ENCODE data around the gene KDF1.
"Not testable (repeated sequence)": the region's sequence is repeated elsewhere in the genome, so short reads cannot be mapped to it uniquely, and the experiment has no call there.

Gene KDF1

DNA sequence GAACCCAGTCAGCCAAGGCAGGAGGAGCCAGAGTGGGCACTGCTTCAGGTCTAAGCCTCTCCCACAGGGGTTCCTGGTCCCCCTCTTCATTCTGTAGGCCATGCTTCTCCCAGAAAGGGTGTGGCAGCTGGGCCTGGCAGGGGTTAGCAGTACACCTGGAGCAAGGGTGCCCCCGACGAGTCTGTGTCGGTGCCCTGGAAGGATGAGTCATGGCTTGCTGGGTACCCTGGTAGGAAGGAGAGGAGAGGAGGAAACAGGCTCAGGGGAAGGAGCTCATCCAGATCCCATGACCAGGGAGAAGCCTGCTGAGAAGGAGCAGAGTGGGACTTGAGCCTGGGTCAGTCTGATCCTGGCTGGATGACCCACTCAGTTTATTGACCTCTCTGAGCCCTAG lies 10.3 kb downstream of the KDF1 start:
- ATAC-seq (no peak), DNase-seq (ENCODE audit: low spot score in 2 of 2) (no peak)
- H3K36me3 Mint-ChIP-seq, result peaks cover 37% of the 10 kb centered on the region
- H3K4me1 Mint-ChIP-seq, result no peaks in the 10 kb centered on the region
- H3K9me3 Mint-ChIP-seq, result no peaks in the 10 kb centered on the region
- H3K27ac Mint-ChIP-seq, result no peak overlapping the region
- no peak overlapping the region for H3K4me3 Mint-ChIP-seq

DNA sequence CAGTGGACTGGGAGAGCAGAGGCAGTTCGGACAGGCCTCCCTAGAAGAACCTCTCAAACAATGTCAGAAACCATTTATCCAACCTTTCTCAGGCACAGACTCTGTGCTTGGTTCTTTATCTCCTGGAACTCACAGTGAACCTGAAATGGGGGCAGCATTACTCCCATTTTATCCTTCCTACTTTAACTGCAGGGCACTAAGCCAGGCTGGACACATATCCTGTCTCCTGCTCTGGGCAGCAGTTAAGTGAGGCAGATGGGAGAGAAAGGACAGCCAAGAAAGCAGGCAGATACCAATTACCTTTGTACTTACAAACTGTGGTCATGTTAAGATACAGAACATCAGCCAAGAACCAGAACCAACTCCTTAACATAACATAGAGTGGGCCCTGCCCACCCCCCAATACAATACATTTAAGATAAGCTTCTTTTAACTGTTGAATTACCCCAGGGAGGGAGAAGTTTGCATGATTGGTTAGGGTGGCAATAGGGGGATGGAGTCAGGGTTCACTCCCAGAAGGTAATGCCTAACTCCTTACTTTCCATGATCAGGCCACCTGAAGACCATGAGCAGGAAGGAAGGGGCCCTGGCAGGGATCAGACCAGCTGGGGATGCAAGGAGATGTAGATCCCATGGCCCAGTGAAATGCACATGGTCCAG lies 10.9 kb downstream of the KDF1 start:
- Mint-ChIP-seq H3K27ac (no peak overlapping the region), H3K4me1 (no peaks in the 10 kb centered on the region), H3K36me3 (peaks cover 42% of the 10 kb centered on the region), H3K4me3 (no peak overlapping the region), H3K9me3 (no peaks in the 10 kb centered on the region)
- DNase-seq (ENCODE audit: low spot score in 2 of 2) (no peak), ATAC-seq (no peak)

DNA sequence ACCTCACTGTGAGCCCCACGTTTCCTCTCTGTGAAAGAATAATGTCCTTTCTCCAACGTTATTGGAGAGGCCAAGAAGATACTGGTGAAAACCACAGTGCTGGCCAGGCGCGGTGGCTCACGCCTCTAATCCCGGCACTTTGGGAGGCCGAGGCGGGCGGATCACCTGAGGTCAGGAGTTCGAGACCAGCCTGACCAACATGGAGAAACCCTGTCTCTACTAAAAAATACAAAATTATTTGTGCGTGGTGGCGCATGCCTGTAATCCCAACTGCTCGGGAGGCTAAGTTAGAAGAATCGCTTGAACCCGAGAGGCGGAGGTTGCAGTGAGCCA lies 11.6 kb downstream of the KDF1 start:
- H3K27ac Mint-ChIP-seq; H3K4me1 Mint-ChIP-seq; H3K9me3 Mint-ChIP-seq; DNase-seq (ENCODE audit: low spot score in 2 of 2); H3K4me3 Mint-ChIP-seq; ATAC-seq: not testable (repeated sequence)
- H3K36me3 Mint-ChIP-seq, result peaks cover 49% of the 10 kb centered on the region

DNA sequence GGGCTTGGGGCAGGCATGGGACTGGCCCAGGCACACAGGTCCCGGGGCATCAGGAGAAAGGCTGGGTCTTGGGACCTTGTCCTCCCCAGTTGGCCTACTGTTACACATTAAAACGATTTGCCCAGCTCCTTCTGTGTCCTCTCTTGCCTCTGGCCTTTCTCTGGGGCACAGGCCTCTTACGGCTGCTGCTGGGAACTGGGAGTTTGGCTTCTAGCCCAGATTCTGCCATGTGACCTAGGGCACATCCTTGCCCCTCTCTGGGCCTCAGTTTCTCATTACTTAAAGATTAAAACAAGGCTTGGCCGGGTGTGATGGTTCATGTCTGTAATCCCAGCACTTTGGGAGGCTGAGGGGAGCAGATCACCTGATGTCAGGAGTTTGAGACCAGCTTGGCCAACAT lies 14.0 kb downstream of the KDF1 start:
- ATAC-seq (no peak), DNase-seq (ENCODE audit: low spot score in 2 of 2) (no peak)
- Mint-ChIP-seq H3K36me3 (peaks cover 73% of the 10 kb centered on the region), H3K9me3 (no peaks in the 10 kb centered on the region), H3K4me3 (no peak overlapping the region), H3K27ac (peak overlapping the region; percentile 40), H3K4me1 (no peaks in the 10 kb centered on the region)

DNA sequence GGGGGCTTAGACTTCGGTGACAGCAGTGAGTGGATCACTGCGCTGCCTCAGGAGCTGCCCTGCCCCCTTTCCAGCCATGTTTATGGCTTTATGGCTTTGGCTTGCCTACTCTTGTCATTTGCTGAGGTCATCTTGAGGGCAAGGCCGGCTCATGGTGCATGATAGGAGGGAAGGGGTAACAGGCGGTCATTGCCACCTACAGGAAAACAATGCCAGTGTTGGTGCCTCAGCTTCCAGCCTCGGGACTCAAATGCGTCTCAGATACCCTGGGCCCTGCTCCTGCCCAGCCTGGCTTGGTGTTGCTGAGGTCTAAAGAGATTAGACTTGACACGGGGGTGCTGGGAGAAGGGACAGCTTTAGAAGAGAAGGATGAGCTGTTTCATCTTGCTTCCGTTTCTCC lies 14.5 kb downstream of the KDF1 start:
- peak overlapping the region; percentile 26 for H3K27ac Mint-ChIP-seq
- H3K36me3 Mint-ChIP-seq, result peaks cover 78% of the 10 kb centered on the region
- H3K4me3 Mint-ChIP-seq, result no peak overlapping the region

DNA sequence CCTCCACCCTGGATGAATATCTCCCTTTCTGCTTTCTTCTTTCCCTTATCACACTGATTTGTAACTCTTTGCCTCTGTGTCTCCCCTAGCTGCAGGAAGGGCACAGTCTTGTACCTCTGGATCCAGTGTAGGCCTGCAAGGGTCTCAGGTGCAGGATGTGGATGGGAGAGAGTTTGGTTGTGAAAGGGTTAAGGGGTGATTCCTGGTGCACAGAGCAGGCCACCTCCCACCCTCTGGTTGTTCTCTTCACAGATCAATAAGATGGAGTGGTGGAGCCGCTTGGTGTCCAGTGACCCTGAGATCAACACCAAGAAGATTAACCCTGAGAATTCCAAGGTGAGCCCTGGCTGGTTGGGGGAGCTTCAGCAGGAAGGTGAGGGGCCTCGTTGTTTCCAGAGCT lies 15.1 kb downstream of the KDF1 start:
- DNase-seq (ENCODE audit: low spot score in 2 of 2) (no peak), ATAC-seq (no peak)
- no peaks in the 10 kb centered on the region for H3K4me1 Mint-ChIP-seq
- H3K4me3 Mint-ChIP-seq, result no peak overlapping the region
- H3K36me3 Mint-ChIP-seq, result peaks cover 84% of the 10 kb centered on the region
- H3K27ac Mint-ChIP-seq, result peak overlapping the region; percentile 26
- no peaks in the 10 kb centered on the region for H3K9me3 Mint-ChIP-seq

More for the DNA sequence above, 14.5 kb downstream of the KDF1 start:
- Mint-ChIP-seq H3K4me1 (no peaks in the 10 kb centered on the region), H3K9me3 (no peaks in the 10 kb centered on the region)
- DNase-seq (ENCODE audit: low spot score in 2 of 2) (no peak), ATAC-seq (no peak)

DNA sequence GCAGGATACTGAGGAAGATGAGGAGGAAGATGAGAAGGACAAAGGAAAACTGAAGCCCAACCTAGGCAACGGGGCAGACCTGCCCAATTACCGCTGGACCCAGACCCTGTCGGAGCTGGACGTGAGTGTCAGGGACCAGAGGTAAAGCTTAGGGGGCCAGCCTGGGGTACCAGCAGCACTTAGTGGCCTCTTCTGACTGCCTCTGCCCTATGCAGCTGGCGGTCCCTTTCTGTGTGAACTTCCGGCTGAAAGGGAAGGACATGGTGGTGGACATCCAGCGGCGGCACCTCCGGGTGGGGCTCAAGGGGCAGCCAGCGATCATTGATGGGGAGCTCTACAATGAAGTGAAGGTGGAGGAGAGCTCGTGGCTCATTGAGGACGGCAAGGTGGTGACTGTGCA lies 17.6 kb downstream of the KDF1 start:
- ATAC-seq, result no peak
- H3K4me1 Mint-ChIP-seq, result no peaks in the 10 kb centered on the region
- no peaks in the 10 kb centered on the region for H3K9me3 Mint-ChIP-seq
- no peak for DNase-seq (ENCODE audit: low spot score in 2 of 2)
- peaks cover 97% of the 10 kb centered on the region for H3K36me3 Mint-ChIP-seq
- H3K4me3 Mint-ChIP-seq, result no peak overlapping the region
- peak overlapping the region; percentile 89 for H3K27ac Mint-ChIP-seq

DNA sequence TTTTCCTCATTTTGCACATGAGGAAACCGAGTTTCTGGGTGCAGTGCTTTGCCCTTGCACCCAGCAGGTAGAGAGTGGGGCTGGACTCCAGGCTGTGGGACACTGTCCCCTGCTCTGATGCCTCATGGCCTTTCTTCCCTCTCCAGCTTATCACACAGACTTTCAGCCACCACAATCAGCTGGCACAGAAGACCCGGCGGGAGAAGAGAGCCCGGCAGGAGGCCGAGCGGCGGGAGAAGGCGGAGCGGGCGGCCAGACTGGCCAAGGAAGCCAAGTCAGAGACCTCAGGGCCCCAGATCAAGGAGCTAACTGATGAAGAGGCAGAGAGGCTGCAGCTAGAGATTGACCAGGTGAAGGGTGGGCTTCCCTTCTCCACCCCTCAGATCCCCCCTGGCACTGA lies 19.0 kb downstream of the KDF1 start:
- no peak for ATAC-seq
- H3K4me3 Mint-ChIP-seq, result no peak overlapping the region

DNA sequence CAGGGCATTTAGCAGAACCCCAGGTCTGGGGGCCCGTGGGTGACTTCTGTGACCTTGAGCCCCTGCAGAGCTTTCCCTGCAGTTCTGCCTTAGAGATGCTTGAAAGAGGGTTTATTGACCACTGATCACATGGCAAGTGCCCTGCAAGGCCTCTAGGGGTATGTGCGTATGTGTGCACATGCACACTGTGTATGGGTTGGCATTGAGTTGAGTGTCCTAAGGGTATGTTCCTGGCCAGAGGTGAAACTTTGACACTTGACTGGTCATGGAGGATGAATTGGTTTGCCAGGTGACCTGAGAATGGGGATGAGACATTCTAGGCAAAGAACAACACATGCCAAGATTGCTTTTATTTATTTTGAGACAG lies 21.6 kb downstream of the KDF1 start:
- Mint-ChIP-seq H3K27ac (peak overlapping the region; percentile 79), H3K36me3 (peaks cover 94% of the 10 kb centered on the region), H3K9me3 (no peaks in the 10 kb centered on the region), H3K4me1 (no peaks in the 10 kb centered on the region), H3K4me3 (no peak overlapping the region)
- no peak for ATAC-seq
- no peak for DNase-seq (ENCODE audit: low spot score in 2 of 2)

More for the DNA sequence above, 19.0 kb downstream of the KDF1 start:
- Mint-ChIP-seq H3K9me3 (no peaks in the 10 kb centered on the region), H3K36me3 (peaks cover 96% of the 10 kb centered on the region), H3K27ac (no peak overlapping the region), H3K4me1 (no peaks in the 10 kb centered on the region)
- DNase-seq (ENCODE audit: low spot score in 2 of 2), result no peak

DNA sequence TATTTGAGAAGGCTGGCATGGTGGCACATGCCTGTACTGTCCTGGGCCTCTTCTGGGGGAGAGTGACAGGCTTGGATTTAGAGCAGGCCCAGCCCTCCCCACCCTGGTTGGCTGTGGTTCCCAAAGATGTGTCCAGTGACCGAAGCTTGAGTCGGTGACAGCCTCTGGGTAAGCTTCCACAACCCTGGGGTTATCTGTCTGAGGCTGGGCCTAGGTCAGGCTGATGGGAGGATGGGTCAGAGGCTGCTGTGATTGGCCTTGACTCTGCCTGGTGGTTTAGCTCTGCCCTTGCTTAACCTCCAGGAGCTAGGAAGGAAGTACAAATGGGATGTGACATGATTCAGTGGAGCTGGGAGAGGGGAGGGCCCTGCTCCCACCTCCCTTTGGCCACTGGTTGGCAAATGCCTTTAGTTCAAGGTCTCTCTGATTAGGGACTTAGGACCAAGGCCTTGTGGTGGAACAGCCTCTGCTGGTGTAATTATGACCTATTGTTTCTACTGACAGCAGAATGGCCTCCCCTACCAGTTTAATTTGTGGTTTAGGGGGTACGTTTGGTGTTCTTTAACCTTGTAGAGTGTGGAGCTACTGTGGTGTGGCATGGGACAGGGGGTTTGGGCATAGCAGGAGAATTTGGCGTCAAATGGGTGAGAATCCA lies 22.1 kb downstream of the KDF1 start:
- no peaks in the 10 kb centered on the region for H3K4me1 Mint-ChIP-seq
- H3K9me3 Mint-ChIP-seq, result no peaks in the 10 kb centered on the region
- H3K36me3 Mint-ChIP-seq, result peaks cover 94% of the 10 kb centered on the region

DNA sequence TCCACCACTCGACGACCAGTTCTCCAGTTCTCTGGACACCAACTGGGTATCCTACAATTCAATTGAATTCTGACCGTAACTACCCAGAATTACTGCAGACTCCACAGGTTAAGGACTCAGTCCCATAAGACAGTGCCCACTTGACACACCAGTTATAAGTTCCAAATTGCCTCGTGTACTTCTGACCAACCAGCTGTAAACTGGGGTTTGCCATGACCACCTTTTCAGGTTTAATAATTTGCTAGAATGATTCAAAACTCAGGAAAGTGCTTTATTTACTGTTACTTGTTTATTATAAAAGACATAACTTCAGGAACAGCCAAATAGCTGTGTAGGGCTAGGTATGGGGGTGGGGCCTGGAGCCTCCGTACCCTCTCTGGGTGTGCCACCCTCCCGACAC lies 23.4 kb downstream of the KDF1 start:
- Mint-ChIP-seq H3K36me3 (peaks cover 94% of the 10 kb centered on the region), H3K4me1 (no peaks in the 10 kb centered on the region), H3K27ac (no peak overlapping the region), H3K4me3 (no peak overlapping the region), H3K9me3 (no peaks in the 10 kb centered on the region)
- ATAC-seq (no peak), DNase-seq (ENCODE audit: low spot score in 2 of 2) (no peak)

More for the DNA sequence above, 22.1 kb downstream of the KDF1 start:
- no peak overlapping the region for H3K4me3 Mint-ChIP-seq
- no peak for DNase-seq (ENCODE audit: low spot score in 2 of 2)
- no peak for ATAC-seq
- H3K27ac Mint-ChIP-seq, result peak overlapping the region; percentile 79

DNA sequence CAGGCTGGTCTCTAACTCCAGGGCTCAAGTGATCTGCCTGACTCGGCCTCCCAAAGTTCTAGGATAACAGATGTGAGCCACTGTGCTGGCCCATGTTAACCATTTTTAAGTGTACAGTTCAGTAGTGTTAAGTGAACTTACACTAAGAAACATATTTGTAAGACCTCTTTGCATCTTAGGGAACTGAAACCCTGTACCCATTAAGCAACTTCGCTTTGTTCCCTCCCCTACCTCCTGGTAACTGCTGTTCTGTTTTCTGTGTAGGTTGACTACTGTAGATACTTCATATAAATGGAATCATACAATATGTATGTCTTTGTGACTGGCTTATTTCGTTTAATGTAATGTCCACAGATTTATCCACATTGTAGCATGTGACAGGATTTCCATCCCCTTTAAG lies 27.7 kb downstream of the KDF1 start:
- H3K27ac Mint-ChIP-seq, result no peak overlapping the region

DNA sequence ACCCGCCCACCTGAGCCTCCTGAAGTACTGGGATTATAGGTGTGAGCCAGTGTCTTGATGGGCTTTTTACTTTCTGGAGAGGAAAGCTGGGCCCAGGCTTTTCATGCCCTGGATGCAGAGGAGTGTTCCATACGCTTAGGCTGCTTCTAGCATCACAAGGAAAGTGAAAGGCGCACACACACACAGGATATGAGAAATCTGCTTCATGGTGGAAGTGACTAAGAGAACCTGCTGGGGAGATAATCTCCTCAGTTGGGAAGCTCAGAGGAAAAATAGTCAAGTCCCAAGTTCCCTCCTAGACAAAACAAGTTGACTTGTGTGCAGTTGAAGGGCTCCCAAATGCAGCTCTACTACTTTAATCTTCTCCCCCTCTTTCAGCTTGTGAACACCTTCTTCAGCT lies 36.6 kb downstream of the KDF1 start:
- ATAC-seq, result no peak
- H3K9me3 Mint-ChIP-seq, result no peaks in the 10 kb centered on the region
- DNase-seq (ENCODE audit: low spot score in 2 of 2), result no peak
- peaks cover 40% of the 10 kb centered on the region for H3K4me1 Mint-ChIP-seq
- H3K27ac Mint-ChIP-seq, result peak overlapping the region; percentile 95
- peaks cover 81% of the 10 kb centered on the region for H3K36me3 Mint-ChIP-seq
- peak overlapping the region; percentile 81 for H3K4me3 Mint-ChIP-seq

More for the DNA sequence above, 27.7 kb downstream of the KDF1 start:
- Mint-ChIP-seq H3K4me1 (no peaks in the 10 kb centered on the region), H3K9me3 (no peaks in the 10 kb centered on the region), H3K36me3 (peaks cover 94% of the 10 kb centered on the region), H3K4me3 (no peak overlapping the region)
- ATAC-seq (no peak), DNase-seq (ENCODE audit: low spot score in 2 of 2) (no peak)

DNA sequence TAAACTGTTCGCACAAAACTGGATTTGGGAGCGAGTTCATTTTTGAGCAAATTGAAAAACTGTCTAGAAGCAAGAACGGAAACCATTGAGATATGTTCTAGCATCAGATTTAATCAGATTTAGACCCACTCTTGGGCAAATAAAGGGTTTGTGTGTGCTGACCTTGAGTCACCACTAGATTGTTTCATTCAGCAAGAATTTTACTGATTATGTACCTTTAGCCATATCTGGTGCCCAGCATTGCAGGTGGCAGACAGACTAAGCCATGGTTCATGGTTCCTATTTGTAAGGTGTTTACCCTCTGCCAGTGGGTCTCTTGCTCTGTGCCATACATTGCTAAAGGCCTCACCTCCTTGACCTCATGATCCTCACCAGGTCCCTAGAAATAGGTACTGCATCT lies 37.4 kb downstream of the KDF1 start:
- Mint-ChIP-seq H3K27ac (peak overlapping the region; percentile 95), H3K36me3 (peaks cover 72% of the 10 kb centered on the region), H3K4me1 (peaks cover 40% of the 10 kb centered on the region), H3K9me3 (no peaks in the 10 kb centered on the region), H3K4me3 (peak overlapping the region; percentile 81)
- no peak for ATAC-seq
- no peak for DNase-seq (ENCODE audit: low spot score in 2 of 2)

DNA sequence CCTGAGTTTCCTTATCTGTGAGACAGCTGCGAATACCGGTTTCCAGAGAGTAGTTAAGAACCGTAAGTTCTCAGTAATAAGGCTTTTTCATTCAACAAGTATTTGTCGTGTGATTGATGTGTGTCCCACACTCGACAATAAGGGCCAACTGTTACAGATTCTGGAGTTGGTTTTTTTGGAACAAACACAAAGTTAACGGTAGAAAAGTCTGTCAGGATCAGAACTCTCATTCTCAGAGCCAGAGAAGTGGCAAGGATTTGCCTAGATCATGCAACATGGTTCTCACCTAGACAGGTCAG lies 37.9 kb downstream of the KDF1 start:
- Mint-ChIP-seq H3K4me3 (peak overlapping the region; percentile 81), H3K27ac (peak overlapping the region; percentile 95), H3K4me1 (peaks cover 40% of the 10 kb centered on the region), H3K9me3 (no peaks in the 10 kb centered on the region), H3K36me3 (peaks cover 67% of the 10 kb centered on the region)
- ATAC-seq, result no peak
- DNase-seq (ENCODE audit: low spot score in 2 of 2), result no peak

DNA sequence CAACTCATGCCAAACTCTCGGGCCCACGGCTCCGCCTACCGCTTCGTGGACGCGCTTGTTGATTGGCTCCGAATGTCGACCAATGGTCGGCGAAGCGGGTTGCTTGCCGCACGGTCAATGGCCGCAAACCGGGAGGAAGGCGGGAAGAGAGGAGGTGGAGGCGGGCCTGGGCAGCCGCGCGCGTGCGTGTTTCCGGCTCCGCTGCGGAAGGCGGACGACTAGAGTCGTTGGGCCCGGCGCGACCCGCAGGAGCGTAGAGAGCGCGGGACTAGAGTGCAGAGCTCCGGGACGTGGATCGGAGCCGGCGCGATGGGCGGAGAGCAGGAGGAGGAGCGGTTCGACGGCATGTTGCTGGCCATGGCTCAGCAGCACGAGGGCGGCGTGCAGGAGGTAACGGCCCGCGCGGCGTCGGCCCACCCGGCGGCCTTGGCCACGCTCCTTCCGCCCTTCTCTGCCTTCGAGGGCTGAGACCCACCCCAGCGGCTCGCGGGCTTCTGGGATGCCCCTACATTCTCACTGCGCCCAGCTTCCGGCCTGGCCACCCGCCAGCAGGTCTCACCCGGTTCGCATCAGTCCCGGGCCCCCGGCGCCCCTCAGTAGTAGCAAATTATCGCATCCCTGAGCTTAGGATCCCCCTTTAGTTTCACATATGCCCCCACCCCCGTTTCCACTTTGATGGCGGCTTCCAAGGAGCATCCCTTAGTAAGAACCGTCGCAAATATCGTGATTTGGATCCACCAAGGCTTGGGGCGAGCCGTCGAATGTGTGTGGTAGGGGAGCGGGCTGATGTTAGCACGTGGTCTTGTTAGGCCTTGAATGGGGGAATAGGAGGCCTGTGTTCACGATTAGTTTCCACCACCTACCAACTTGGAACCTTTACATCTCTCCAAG lies 38.5 kb downstream of the KDF1 start, which contains the start of gene NUDC:
Gene NUDC (plus strand): TSS at position 204 of the 891 bp plus-strand sequence. CDS start 106 bp downstream, at position 310.
- Mint-ChIP-seq H3K27ac (peak within 1 kb of the TSS; percentile 95), H3K4me1 (peaks cover 35% of the 10 kb centered on the region), H3K4me3 (peak within 1 kb of the TSS; percentile 81), H3K9me3 (no peaks in the 10 kb centered on the region), H3K36me3 (peaks cover 61% of the 10 kb centered on the region)
- DNase-seq (ENCODE audit: low spot score in 2 of 2), result peak; percentile 87 to 97
- ATAC-seq, result peak; percentile 96
